SK-N-SH (cell line): Measurements from ENCODE around the gene DSCAML1. TPM values are rescaled to one million over a fixed set of nuclear protein-coding genes. Genes with fewer than 3 reads are reported as not detected.

Experiments
- CTCF ChIA-PET: fragments of 300-600, 350-600 bp; formaldehyde crosslinking; extraction: SDS; loops from one replicate; lab custom pipeline; 2021; lab: Yijun Ruan, JAX
- POLR2A ChIA-PET: fragments of 350-600 bp; sonication (Branson Sonifier 250); formaldehyde crosslinking; extraction: SDS; loops from one replicate; lab custom pipeline; 2020; ENCODE audit warnings: antibody characterized with exemption, inconsistent platforms; lab: Yijun Ruan, JAX
- DNase-seq: peaks from one replicate; pipeline ENCODE4 v3.0.0; 2012
- H2AFZ ChIP-seq: fragments of 200-600 bp; sonication (generic); 2 replicates; pipeline ENCODE4 v1.8.1; 2016; ENCODE audit warnings: antibody characterized with exemption, mild to moderate bottlenecking, low read depth
- H3F3A ChIP-seq: fragments of 200-600 bp; sonication (generic); replicated peaks from 2 replicates; pipeline ENCODE3; 2016; ENCODE audit warnings: antibody characterized with exemption, mild to moderate bottlenecking; ENCODE audit not compliant: insufficient read depth
- H3K27ac ChIP-seq, 2 experiments: fragments of 200-500 bp in 1 of 2; fragments of 200-600 bp in 1 of 2; sonication (Bioruptor generic) in 1 of 2; sonication (generic), shearing (Covaris generic) in 1 of 2; 2 replicates each; pipeline versions ENCODE4 v1.5.1 to v1.6.1; 2014 to 2016; ENCODE audit warnings: low read depth in 2 of 2, inconsistent platforms in 1 of 2, low read length in 1 of 2, mild to moderate bottlenecking in 1 of 2, mixed read lengths in 1 of 2
- H3K27me3 ChIP-seq: fragments of 200-600 bp; sonication (generic), shearing (Covaris generic); 2 replicates; pipeline ENCODE4 v1.6.1; 2016; ENCODE audit warnings: mixed run types; ENCODE audit not compliant: insufficient read depth
- H3K36me3 ChIP-seq, 2 experiments: fragments of 200-500 bp in 1 of 2; fragments of 200-600 bp in 1 of 2; sonication (Bioruptor generic) in 1 of 2; sonication (generic) in 1 of 2; replicated peaks in 1 of 2; 2 replicates each; pipeline versions ENCODE3 to v1.5.1; 2014 to 2016; ENCODE audit warnings: low read length in 1 of 2, mild to moderate bottlenecking in 1 of 2; ENCODE audit not compliant: insufficient read depth in 2 of 2, control insufficient read depth in 1 of 2
- H3K4me1 ChIP-seq, 2 experiments: fragments of 200-500 bp in 1 of 2; fragments of 200-600 bp in 1 of 2; sonication (Bioruptor generic) in 1 of 2; sonication (generic), shearing (Covaris generic) in 1 of 2; 2 replicates each; pipeline versions ENCODE4 v1.5.1 to v1.6.1; 2014 to 2016; ENCODE audit warnings: low read depth in 1 of 2, low read length in 1 of 2, mixed run types in 1 of 2; ENCODE audit not compliant: insufficient read depth in 2 of 2, control insufficient read depth in 1 of 2
- H3K4me2 ChIP-seq: fragments of 200-600 bp; sonication (generic), shearing (Covaris generic); 2 replicates; pipeline ENCODE4 v1.6.1; 2017; ENCODE audit warnings: mixed run types
- H3K4me3 ChIP-seq, 2 experiments: fragments of 200-500 bp in 1 of 2; fragments of 200-600 bp in 1 of 2; sonication (Bioruptor generic) in 1 of 2; sonication (generic), shearing (Covaris generic) in 1 of 2; 2 replicates each; pipeline versions ENCODE4 v1.5.1 to v1.8.1; 2014 to 2016; ENCODE audit warnings: low read depth in 2 of 2, inconsistent platforms in 1 of 2, low read length in 1 of 2, mild to moderate bottlenecking in 1 of 2, mixed read lengths in 1 of 2, moderate library complexity in 1 of 2
- H3K79me2 ChIP-seq: fragments of 200-600 bp; sonication (generic); 2 replicates; pipeline ENCODE4 v1.8.1; 2017; ENCODE audit warnings: mild to moderate bottlenecking; ENCODE audit not compliant: insufficient read depth
- H3K9ac ChIP-seq: fragments of 200-600 bp; sonication (generic); 2 replicates; pipeline ENCODE4 v1.6.1; 2017; ENCODE audit warnings: mixed run types
- H3K9me2 ChIP-seq: fragments of 200-600 bp; sonication (generic); 2 replicates; pipeline ENCODE4 v1.6.1; 2017; ENCODE audit warnings: mixed run types
- H3K9me3 ChIP-seq: fragments of 200-600 bp; sonication (generic); 2 replicates; pipeline ENCODE4 v1.6.1; 2017; ENCODE audit warnings: mixed run types, mild to moderate bottlenecking, moderate library complexity
- H4K20me1 ChIP-seq: fragments of 200-600 bp; sonication (generic); 2 replicates; pipeline ENCODE4 v1.6.1; 2017; ENCODE audit warnings: mild to moderate bottlenecking, mixed run types; ENCODE audit not compliant: insufficient read depth
- CHD2 ChIP-seq: fragments of 150-350 bp; IDR thresholded peaks from 2 replicates; pipeline ENCODE4 v1.6.1; 2018; ENCODE audit warnings: low read length; ENCODE audit not compliant: partially characterized antibody
- EP300 ChIP-seq, 2 experiments: IDR thresholded peaks; 2 replicates each; pipeline versions ENCODE4 v1.4.0 to v1.6.1; 2012; ENCODE audit warnings: borderline replicate concordance in 1 of 2, low read depth in 1 of 2, low read length in 1 of 2
- FOSL2 ChIP-seq: IDR thresholded peaks from 2 replicates; pipeline ENCODE4 v1.4.0; 2012; ENCODE audit warnings: low read depth, mild to moderate bottlenecking, moderate library complexity, borderline replicate concordance
- FOXJ3 ChIP-seq: sonication (generic); formaldehyde crosslinking; IDR thresholded peaks from 2 replicates; pipeline ENCODE4 v1.5.1; 2020; ENCODE audit warnings: mild to moderate bottlenecking, missing genetic modification reagents
- GABPA ChIP-seq: IDR thresholded peaks from 2 replicates; pipeline ENCODE4 v1.4.0; 2012; ENCODE audit warnings: low read depth, mild to moderate bottlenecking
- GATA2 ChIP-seq: sonication (generic); formaldehyde crosslinking; IDR thresholded peaks from 2 replicates; pipeline ENCODE4 v1.5.0; 2020; ENCODE audit warnings: mild to moderate bottlenecking, missing genetic modification reagents
- JUND ChIP-seq: IDR thresholded peaks from 2 replicates; pipeline ENCODE4 v1.4.0; 2012
- MEF2A ChIP-seq: IDR thresholded peaks from 2 replicates; pipeline ENCODE4 v1.4.0; 2012; ENCODE audit warnings: low read depth, borderline replicate concordance
- MXI1 ChIP-seq: IDR thresholded peaks from 2 replicates; pipeline ENCODE4 v1.6.1; 2012; ENCODE audit warnings: mild to moderate bottlenecking, low read depth, low read length, improper control_type of control experiment
- NRF1 ChIP-seq: IDR thresholded peaks from 2 replicates; pipeline ENCODE4 v1.6.1; 2012; ENCODE audit warnings: low read depth, mild to moderate bottlenecking, low read length
- POLR2AphosphoS5 ChIP-seq: IDR thresholded peaks from 2 replicates; pipeline ENCODE4 v1.6.1; 2012; ENCODE audit warnings: low read depth, low read length
- RCOR1 ChIP-seq: fragments of 150-350 bp; IDR thresholded peaks from 2 replicates; pipeline ENCODE4 v1.6.1; 2017; ENCODE audit warnings: antibody characterized with exemption, low read length
- SIN3A ChIP-seq: IDR thresholded peaks from 2 replicates; pipeline ENCODE4 v1.6.1; 2012; ENCODE audit warnings: low read depth, mild to moderate bottlenecking, low read length, moderate library complexity, borderline replicate concordance
- TAF1 ChIP-seq: IDR thresholded peaks from 2 replicates; pipeline ENCODE4 v1.6.1; 2012; ENCODE audit warnings: low read depth, mild to moderate bottlenecking, low read length, moderate library complexity, borderline replicate concordance
- TCF12 ChIP-seq: IDR thresholded peaks from 2 replicates; pipeline ENCODE4 v1.4.0; 2012
- USF1 ChIP-seq: IDR thresholded peaks from 2 replicates; pipeline ENCODE4 v1.4.0; 2012; ENCODE audit warnings: low read depth, borderline replicate concordance
- YY1 ChIP-seq: IDR thresholded peaks from 2 replicates; pipeline ENCODE4 v1.4.0; 2012; ENCODE audit warnings: low read depth, mild to moderate bottlenecking
- WGBS: methylation state at CpG from one replicate; pipeline ENCODE4 v1.1.6; 2017; ENCODE audit warnings: low lambda C conversion rate; 5-methylcytosine and 5-hydroxymethylcytosine counted together
- polyA plus RNA-seq, 3 experiments: library from polyadenylated mRNA; depleted of rRNA; stranded (reverse); fragments of >200 nt; gene quantifications; 2 replicates each; pipeline ENCODE4 v1.2.3, GENCODE V29; 2012

Gene DSCAML1
- polyA plus RNA-seq, 1 of the 3 experiments (the other 2 are of a cell fraction): not detected

GRCh38 chr11:117456027-117456720 is 340.8 kb downstream of the DSCAML1 start (continued):
- TF ChIP-seq MXI1: no peak

- POLR2A ChIA-PET: interaction anchor here (0.8 to 1.1 kb wide), 2 partner anchors 19 to 36 kb away, joined by 3 read pairs; no protein-coding TSS in a partner anchor
These were observed 342.5 kb downstream of the DSCAML1 start for GRCh38 chr11:117454564-117454917.

GRCh38 chr11:117453886-117454563 is 343.0 kb downstream of the DSCAML1 start:
- Histone ChIP-seq H3K9ac (no peak overlapping the region), H3K79me2 (no peaks in the 10 kb centered on the region), H3K27ac (peak overlapping the region in 1 of 2 experiments; percentile 64; a peak in 2 of 4 replicates), H3K9me3 (peaks cover 5% of the 10 kb centered on the region), H2AFZ (no peak overlapping the region), H4K20me1 (no peaks in the 10 kb centered on the region), H3K9me2 (no peaks in the 10 kb centered on the region)
- no peak for DNase-seq
- WGBS: 52% methylated on average over 6 of the region's 6 CpGs
- no peak for TF ChIP-seq TCF12
- TF ChIP-seq FOXJ3 (CRISPR knock-in tag): no peak
- TF ChIP-seq USF1: no peak
- TF ChIP-seq NRF1: no peak
- TF ChIP-seq SIN3A: no peak
- no peak for TF ChIP-seq MXI1
- TF ChIP-seq FOSL2: no peak
- no peak for TF ChIP-seq GABPA
- TF ChIP-seq YY1: no peak
- TF ChIP-seq JUND: no peak
- no peak for TF ChIP-seq TAF1
- no peak for TF ChIP-seq MEF2A
- no peak for TF ChIP-seq POLR2AphosphoS5
- TF ChIP-seq, all 33 proteins: peak for 0
- H3K4me1 ChIP-seq: peaks cover 0 to 44% of the 10 kb centered on the region in 2 experiments; a peak in 1 of 4 replicates
- CTCF ChIA-PET: interaction anchor here (1.3 to 3.9 kb wide), 3 partner anchors 10 to 355 kb away, joined by 4 to 18 read pairs (median 5); no protein-coding TSS in a partner anchor
- no peaks in the 10 kb centered on the region for H3F3A ChIP-seq
- no peak overlapping the region for H3K4me2 ChIP-seq
- POLR2A ChIA-PET: interaction anchor here (1.1 kb wide), 1 partner anchor 36 kb away, joined by 3 read pairs; no protein-coding TSS in a partner anchor
- H3K36me3 ChIP-seq: no peaks in the 10 kb centered on the region
- H3K4me3 ChIP-seq: no peak overlapping the region
- no peaks in the 10 kb centered on the region for H3K27me3 ChIP-seq

More at GRCh38 chr11:117454564-117454917, 342.5 kb downstream of the DSCAML1 start:
- H3K27ac ChIP-seq: peak overlapping the region in 1 of 2 experiments; percentile 90; a peak in 2 of 4 replicates
- TF ChIP-seq EP300 (IDR thresholded peaks at IDR 0.05; ENCODE audit: borderline replicate concordance in 1 of 2, low read depth in 1 of 2, low read length in 1 of 2): peak in 1 of 2 experiments; percentile 99; a peak in 2 of 4 replicates
- peak; percentile 52 for TF ChIP-seq TCF12
- no peak for TF ChIP-seq TAF1
- TF ChIP-seq FOXJ3 (CRISPR knock-in tag): 0 out of 2 replicates have a peak, but pooled peaks have one; percentile 51
- peak; percentile 83 for TF ChIP-seq RCOR1
- no peak for TF ChIP-seq FOSL2
- peak; percentile 62; the same call in 1 of the 2 replicates for TF ChIP-seq MXI1
- TF ChIP-seq GABPA: no peak
- peak; percentile 46 for TF ChIP-seq CHD2
- peak; percentile 91 for TF ChIP-seq GATA2 (CRISPR knock-in tag)
- H3K79me2 ChIP-seq: no peaks in the 10 kb centered on the region
- H3F3A ChIP-seq: no peaks in the 10 kb centered on the region
- 0% methylated on average over 1 of the region's 1 CpG for WGBS
- no peaks in the 10 kb centered on the region for H3K9me2 ChIP-seq
- no peaks in the 10 kb centered on the region for H4K20me1 ChIP-seq
- CTCF ChIA-PET: interaction anchor here (0.7 to 3.9 kb wide), 2 partner anchors 11 to 355 kb away, joined by 3 to 18 read pairs; no protein-coding TSS in a partner anchor
- H3K36me3 ChIP-seq: no peaks in the 10 kb centered on the region
- peak; percentile 51 for DNase-seq
- H3K27me3 ChIP-seq: no peaks in the 10 kb centered on the region
- H3K4me1 ChIP-seq: peaks cover 0 to 39% of the 10 kb centered on the region in 2 experiments; a peak in 1 of 4 replicates
- H3K9me3 ChIP-seq: peaks cover 5% of the 10 kb centered on the region
- no peak overlapping the region for H3K4me2 ChIP-seq
- H3K4me3 ChIP-seq: no peak overlapping the region
- no peak overlapping the region for H2AFZ ChIP-seq
- H3K9ac ChIP-seq: no peak overlapping the region
